Naive thymus-derived CD4-positive, alpha-beta T cell (primary cell): ENCODE measurements around the gene WWOX. TPM values are rescaled to one million over a fixed set of nuclear protein-coding genes. Genes with fewer than 3 reads are reported as not detected.
A peak's percentile ranks its signal among the peaks of the same experiment; 100 is the strongest.

ENCODE experiments used
- ATAC-seq: fragments of 150-1000 bp; cut with Tn5 transposase; 2 replicates; pipeline ENCODE4 v1.10.0; 2021; ENCODE audit warnings: mild to moderate bottlenecking, moderate library complexity
- CTCF ChIA-PET: fragments of 350-600 bp; sonication (Branson Sonifier 250); formaldehyde crosslinking; loops from one replicate; lab custom pipeline; 2021; ENCODE audit warnings: antibody characterized with exemption; lab: Charles Lee
- POLR2A ChIA-PET: fragments of 350-600 bp; sonication (Branson Sonifier 250); formaldehyde crosslinking; loops from one replicate; lab custom pipeline; 2021; ENCODE audit warnings: antibody characterized with exemption, inconsistent platforms; lab: Charles Lee
- DNase-seq, 9 donors: peaks; one replicate each; pipeline versions ENCODE4 v3.0.0 to v3.0.0-alpha.2; 2020 to 2022; ENCODE audit warnings: mixed read lengths in 1 of 9
- H3K27ac ChIP-seq: one replicate; pipeline ENCODE4 v1.7.0; 2013; ENCODE audit warnings: mild to moderate bottlenecking, low read depth, low read length, moderate library complexity
- H3K27me3 ChIP-seq, 2 donors: one replicate each; pipeline ENCODE4 v1.7.0; 2013; ENCODE audit warnings: low read length in 2 of 2, mild to moderate bottlenecking in 2 of 2, moderate library complexity in 2 of 2; ENCODE audit not compliant: control insufficient read depth in 2 of 2, insufficient read depth in 2 of 2
- H3K36me3 ChIP-seq, 3 experiments: 1 replicate in 2 of 3; 2 replicates in 1 of 3; pipeline ENCODE4 v1.7.0; 2013; ENCODE audit warnings: low read length in 3 of 3, mild to moderate bottlenecking in 3 of 3, moderate library complexity in 1 of 3; ENCODE audit not compliant: insufficient read depth in 3 of 3, control insufficient read depth in 2 of 3
- H3K4me1 ChIP-seq, 2 donors: one replicate each; pipeline ENCODE4 v1.7.0; 2013; ENCODE audit warnings: low read length in 2 of 2, mild to moderate bottlenecking in 2 of 2, moderate library complexity in 1 of 2; ENCODE audit not compliant: control insufficient read depth in 2 of 2, insufficient read depth in 2 of 2
- H3K4me3 ChIP-seq: 2 replicates; pipeline ENCODE4 v1.7.0; 2013; ENCODE audit warnings: mild to moderate bottlenecking, low read length
- H3K9me3 ChIP-seq, 3 experiments: 1 replicate in 2 of 3; 2 replicates in 1 of 3; pipeline ENCODE4 v1.7.0; 2013; ENCODE audit warnings: low read length in 3 of 3; ENCODE audit not compliant: control insufficient read depth in 2 of 3
- H3K27ac Mint-ChIP-seq, 9 donors: one replicate each; pipeline ENCODE4 v1.8.0; 2020 to 2022; ENCODE audit warnings: mixed read lengths in 9 of 9, mild to moderate bottlenecking in 8 of 9, moderate library complexity in 5 of 9, inconsistent platforms in 2 of 9
- H3K27me3 Mint-ChIP-seq, 5 donors: one replicate each; pipeline ENCODE4 v1.8.0; 2021 to 2022; ENCODE audit warnings: mixed read lengths in 5 of 5, mild to moderate bottlenecking in 1 of 5
- H3K36me3 Mint-ChIP-seq, 5 donors: one replicate each; pipeline ENCODE4 v1.8.0; 2020 to 2022; ENCODE audit warnings: mixed read lengths in 5 of 5, mild to moderate bottlenecking in 3 of 5, inconsistent platforms in 1 of 5
- H3K4me1 Mint-ChIP-seq, 7 donors: one replicate each; pipeline ENCODE4 v1.8.0; 2020 to 2022; ENCODE audit warnings: mixed read lengths in 7 of 7, mild to moderate bottlenecking in 3 of 7, inconsistent platforms in 1 of 7
- H3K4me3 Mint-ChIP-seq, 10 donors: one replicate each; pipeline ENCODE4 v1.8.0; 2020 to 2022; ENCODE audit warnings: mild to moderate bottlenecking in 10 of 10, mixed read lengths in 10 of 10, moderate library complexity in 6 of 10, inconsistent platforms in 2 of 10
- H3K9me3 Mint-ChIP-seq, 11 donors: one replicate each; pipeline ENCODE4 v1.8.0; 2020 to 2022; ENCODE audit warnings: mixed read lengths in 11 of 11, mild to moderate bottlenecking in 4 of 11, inconsistent platforms in 1 of 11, moderate library complexity in 1 of 11
- intact Hi-C, 2 donors: fragments of 100-400 bp; cut with micrococcal nuclease; formaldehyde crosslinking; loops; one replicate each; pipeline ENCODE4 v1.15.1; 2023
- polyA plus RNA-seq, 2 donors: library from polyadenylated mRNA; unstranded; fragments of 300-500 nt; fragmentation: Illumina TruSeq; gene quantifications; one replicate each; pipeline ENCODE4 v1.2.3, GENCODE V29; 2021
- total RNA-seq, 6 experiments: library from RNA in 5 of 6; stranded (reverse) in 5 of 6; gene quantifications; 1 replicate in 5 of 6; 2 replicates in 1 of 6; pipeline ENCODE4 v1.2.3 and lab custom pipeline; 2021 to 2026

Gene WWOX
- total and polyA plus RNA-seq, 7 experiments from 2014 or later: 13.8 to 31.1 (median 20.8) TPM

GRCh38 chr16:78890373-78890895, 791.0 kb downstream of the WWOX start:
- no peak overlapping the region for H3K27ac ChIP-seq
- H3K36me3 ChIP-seq: no peaks in the 10 kb centered on the region
- intact Hi-C loops: no loop called here
- Mint-ChIP-seq H3K4me3 (no peak overlapping the region), H3K36me3 (peaks cover 0 to 12% (median 0%) of the 10 kb centered on the region in 5 donors), H3K27ac (peak overlapping the region in 4 of 9 donors; percentile 36 to 77 (median 56)), H3K4me1 (peaks cover 9 to 23% (median 13%) of the 10 kb centered on the region in 7 donors), H3K27me3 (peaks cover 0 to 3% (median 0%) of the 10 kb centered on the region in 5 donors), H3K9me3 (peaks cover 0 to 14% (median 0%) of the 10 kb centered on the region in 11 donors)
- DNase-seq: no peak
- peaks cover 0 to 20% of the 10 kb centered on the region in 2 donors for H3K4me1 ChIP-seq
- ATAC-seq: no peak
- no peak overlapping the region for H3K4me3 ChIP-seq
- H3K9me3 ChIP-seq: no peaks in the 10 kb centered on the region
- H3K27me3 ChIP-seq: no peaks in the 10 kb centered on the region
- ChIA-PET CTCF (no interaction called here), POLR2A (no interaction called here)

GRCh38 chr16:78892951-78893733, 793.7 kb downstream of the WWOX start:
- ATAC-seq: peak; percentile 40
- CTCF ChIA-PET: no interaction called here
- peak overlapping the region in 1 of 10 donors; percentile 4 for H3K4me3 Mint-ChIP-seq

GRCh38 chr16:78894886-78895285, 795.4 kb downstream of the WWOX start:
- Mint-ChIP-seq H3K4me1 (peaks cover 7 to 25% (median 16%) of the 10 kb centered on the region in 7 donors), H3K36me3 (peaks cover 0 to 14% (median 0%) of the 10 kb centered on the region in 5 donors), H3K27me3 (no peaks in the 10 kb centered on the region), H3K9me3 (peaks cover 0 to 14% (median 0%) of the 10 kb centered on the region in 11 donors), H3K27ac (peak overlapping the region in 2 of 9 donors; percentile 9 to 31), H3K4me3 (no peak overlapping the region)
- no peak overlapping the region for H3K27ac ChIP-seq
- intact Hi-C loops: loop anchor here in 1 of 2 donors (2.0 kb wide), 1 partner anchor 116 kb away; no protein-coding TSS in a partner anchor
- no peaks in the 10 kb centered on the region for H3K9me3 ChIP-seq
- H3K4me1 ChIP-seq: peaks cover 0 to 28% of the 10 kb centered on the region in 2 donors
- no peaks in the 10 kb centered on the region for H3K36me3 ChIP-seq
- no peak overlapping the region for H3K4me3 ChIP-seq
- CTCF ChIA-PET: no interaction called here
- POLR2A ChIA-PET: no interaction called here
- H3K27me3 ChIP-seq: no peaks in the 10 kb centered on the region
- ATAC-seq: peak; percentile 40
- no peak for DNase-seq

More at GRCh38 chr16:78892951-78893733, 793.7 kb downstream of the WWOX start:
- POLR2A ChIA-PET: no interaction called here
- no peak for DNase-seq
- Mint-ChIP-seq H3K4me1 (peaks cover 9 to 26% (median 16%) of the 10 kb centered on the region in 7 donors), H3K9me3 (peaks cover 0 to 14% (median 0%) of the 10 kb centered on the region in 11 donors), H3K36me3 (peaks cover 0 to 12% (median 0%) of the 10 kb centered on the region in 5 donors), H3K27me3 (peaks cover 0 to 3% (median 0%) of the 10 kb centered on the region in 5 donors), H3K27ac (peak overlapping the region in 1 of 9 donors; percentile 29)
- Histone ChIP-seq H3K4me3 (no peak overlapping the region), H3K4me1 (peaks cover 0 to 28% of the 10 kb centered on the region in 2 donors), H3K9me3 (no peaks in the 10 kb centered on the region), H3K36me3 (no peaks in the 10 kb centered on the region), H3K27me3 (no peaks in the 10 kb centered on the region), H3K27ac (no peak overlapping the region)
- intact Hi-C loops: no loop called here

DNA sequence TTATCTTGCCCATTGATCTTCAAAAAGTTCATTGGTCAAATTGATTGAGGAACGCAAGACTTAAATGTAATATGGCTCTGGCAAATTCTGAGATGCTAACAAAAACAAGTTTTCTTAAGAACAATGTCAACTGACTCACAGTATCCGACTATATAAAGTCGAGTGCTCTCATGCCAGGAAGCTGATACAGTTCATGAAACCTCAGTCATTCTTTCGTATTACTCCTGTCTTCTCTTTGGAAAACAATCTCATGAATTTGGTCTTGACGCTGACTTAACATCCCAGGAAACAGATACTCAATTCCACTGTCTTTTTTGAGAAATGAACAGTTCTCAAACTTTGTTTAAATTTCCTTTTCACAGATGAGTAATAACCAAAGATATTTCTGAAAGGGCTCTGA, 796.2 kb downstream of the WWOX start:
- H3K27me3 Mint-ChIP-seq: no peaks in the 10 kb centered on the region
- no peak for ATAC-seq
- peaks cover 0 to 11% (median 0%) of the 10 kb centered on the region in 11 donors for H3K9me3 Mint-ChIP-seq
- no peaks in the 10 kb centered on the region for H3K9me3 ChIP-seq
- POLR2A ChIA-PET: no interaction called here
- no peak for DNase-seq
- no peak overlapping the region for H3K4me3 ChIP-seq
- peak overlapping the region in 3 of 9 donors; percentile 9 to 57 (median 10) for H3K27ac Mint-ChIP-seq
- H3K4me1 Mint-ChIP-seq: peaks cover 0 to 27% (median 10%) of the 10 kb centered on the region in 7 donors
- CTCF ChIA-PET: no interaction called here
- intact Hi-C loops: loop anchor here in 1 of 2 donors (2.0 kb wide), 1 partner anchor 117 kb away; no protein-coding TSS in a partner anchor
- H3K36me3 ChIP-seq: no peaks in the 10 kb centered on the region
- H3K27ac ChIP-seq: no peak overlapping the region
- no peaks in the 10 kb centered on the region for H3K27me3 ChIP-seq
- peaks cover 0 to 28% of the 10 kb centered on the region in 2 donors for H3K4me1 ChIP-seq
- peaks cover 0 to 10% (median 0%) of the 10 kb centered on the region in 5 donors for H3K36me3 Mint-ChIP-seq
- no peak overlapping the region for H3K4me3 Mint-ChIP-seq

GRCh38 chr16:78896280-78896679, 796.8 kb downstream of the WWOX start:
- no peaks in the 10 kb centered on the region for H3K36me3 ChIP-seq
- Mint-ChIP-seq H3K27me3 (no peaks in the 10 kb centered on the region), H3K9me3 (peaks cover 0 to 11% (median 0%) of the 10 kb centered on the region in 11 donors), H3K4me3 (no peak overlapping the region), H3K27ac (no peak overlapping the region), H3K36me3 (peaks cover 0 to 10% (median 0%) of the 10 kb centered on the region in 5 donors), H3K4me1 (peaks cover 0 to 31% (median 9%) of the 10 kb centered on the region in 7 donors)
- POLR2A ChIA-PET: no interaction called here
- DNase-seq (no peak), ATAC-seq (peak; percentile 45)
- H3K27me3 ChIP-seq: no peaks in the 10 kb centered on the region
- intact Hi-C loops: no loop called here
- peaks cover 0 to 28% of the 10 kb centered on the region in 2 donors for H3K4me1 ChIP-seq
- H3K27ac ChIP-seq: no peak overlapping the region
- H3K4me3 ChIP-seq: no peak overlapping the region
- no peaks in the 10 kb centered on the region for H3K9me3 ChIP-seq
- CTCF ChIA-PET: no interaction called here

DNA sequence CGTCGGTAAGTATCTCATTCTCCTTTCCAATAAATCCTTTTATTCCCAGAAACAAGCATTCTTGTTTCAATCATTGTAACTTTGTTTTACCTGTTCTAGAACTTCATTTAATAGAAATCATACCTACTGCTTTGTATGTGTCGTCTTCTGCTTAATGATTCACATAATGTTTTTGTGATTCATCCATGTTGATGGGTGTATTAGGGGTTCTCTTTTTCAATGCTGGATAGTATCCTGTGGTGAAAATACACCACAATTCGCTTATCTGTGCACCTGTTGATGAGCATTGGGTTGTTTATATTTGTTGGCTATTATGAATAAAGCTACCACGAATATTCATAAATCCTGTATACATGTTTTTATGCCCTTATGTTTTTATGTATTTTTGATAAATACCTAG, 797.8 kb downstream of the WWOX start:
- peaks cover 0 to 30% (median 11%) of the 10 kb centered on the region in 7 donors for H3K4me1 Mint-ChIP-seq
- peaks cover 0 to 7% (median 0%) of the 10 kb centered on the region in 5 donors for H3K36me3 Mint-ChIP-seq
- no peaks in the 10 kb centered on the region for H3K27me3 Mint-ChIP-seq
- no peak overlapping the region for H3K27ac Mint-ChIP-seq
- DNase-seq (no peak), ATAC-seq (no peak)
- intact Hi-C loops: no loop called here
- no peak overlapping the region for H3K4me3 Mint-ChIP-seq
- Histone ChIP-seq H3K27me3 (no peaks in the 10 kb centered on the region), H3K4me3 (no peak overlapping the region), H3K27ac (no peak overlapping the region), H3K9me3 (no peaks in the 10 kb centered on the region), H3K36me3 (no peaks in the 10 kb centered on the region), H3K4me1 (peaks cover 0 to 28% of the 10 kb centered on the region in 2 donors)
- CTCF ChIA-PET: no interaction called here
- POLR2A ChIA-PET: no interaction called here
- peaks cover 0 to 10% (median 0%) of the 10 kb centered on the region in 11 donors for H3K9me3 Mint-ChIP-seq
